Measurements from ENCODE around the gene SHANK2. TPM values are rescaled to one million over a fixed set of nuclear protein-coding genes. Genes with fewer than 3 reads are reported as not detected.

The SHANK2 gene
- total and polyA plus RNA-seq, 10 of the 15 experiments (the other 5 are each of a cell fraction or from before 2014, with no cell fraction given) = 0.01 to 0.31 (median 0.10) TPM; not detected in 5

DNA sequence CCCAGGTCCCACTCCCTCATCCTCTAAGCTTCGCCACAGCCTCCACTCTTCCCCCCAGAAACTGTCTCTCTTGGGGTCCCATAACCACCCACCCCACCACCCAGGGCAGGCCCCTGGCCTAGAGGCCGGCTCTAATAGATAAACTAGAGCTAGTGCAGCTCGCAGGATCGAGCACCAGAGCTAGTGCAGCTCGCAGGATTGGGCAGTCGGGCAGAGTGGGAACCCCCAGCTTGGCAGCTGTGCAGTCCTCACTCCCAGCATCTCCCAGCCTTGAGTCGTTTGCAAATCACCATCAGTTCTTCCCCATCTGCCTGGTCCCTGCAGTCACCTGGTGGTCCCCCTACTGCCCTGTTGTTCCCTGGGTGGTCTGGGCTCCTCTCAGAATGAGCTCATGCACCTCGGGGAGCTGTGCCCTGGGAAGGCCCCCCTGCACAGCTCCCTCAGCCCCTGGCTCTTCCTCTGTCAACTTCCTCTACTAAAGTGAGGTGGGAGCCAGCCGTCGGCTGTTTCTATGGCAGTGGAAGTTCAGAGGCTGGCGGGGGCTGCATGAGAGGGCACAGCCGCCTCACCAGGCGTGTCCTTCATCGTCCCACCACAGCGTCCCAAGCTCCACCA is 15.5 kb upstream of the SHANK2 start (continued):
- no peak for TF ChIP-seq PBX3 (IDR thresholded peaks at IDR 0.05; ENCODE audit: insufficient replicate concordance, low read depth, low read length)
- TF ChIP-seq MTA3 (IDR thresholded peaks at IDR 0.05; ENCODE audit: borderline replicate concordance, low read length) = no peak
- no peak for TF ChIP-seq MTA2 (IDR thresholded peaks at IDR 0.05; ENCODE audit: low read depth)

- Histone ChIP-seq H3K9me3 (replicated peaks; ENCODE audit: control insufficient read depth, insufficient read depth, low read length) (no peaks in the 10 kb centered on the region), H4K20me1 (ENCODE audit: control insufficient read depth, insufficient read depth) (no peaks in the 10 kb centered on the region), H3K27ac (ENCODE audit: control insufficient read depth, insufficient read depth) (no peak overlapping the region), H2AFZ (ENCODE audit: control insufficient read depth, low read depth, low read length) (no peak overlapping the region), H3K4me2 (ENCODE audit: control insufficient read depth, insufficient read depth) (no peak overlapping the region), H3K9ac (ENCODE audit: control insufficient read depth, insufficient read depth, low read length) (no peak overlapping the region), H3K79me2 (ENCODE audit: control insufficient read depth, insufficient read depth, low read length) (no peaks in the 10 kb centered on the region), H3K27me3 (replicated peaks in 1 of 2; ENCODE audit: control insufficient read depth in 2 of 2, insufficient read depth in 2 of 2, low read length in 1 of 2) (peaks cover 0 to 2% of the 10 kb centered on the region in 2 experiments; a peak in 2 of 4 replicates), H3K4me3 (no peak overlapping the region), H3K36me3 (ENCODE audit: control insufficient read depth in 2 of 2, insufficient read depth in 2 of 2, low read length in 1 of 2) (no peaks in the 10 kb centered on the region), H3K4me1 (ENCODE audit: control insufficient read depth, insufficient read depth, low read length) (no peaks in the 10 kb centered on the region)
- DNase-seq (ENCODE audit: low read depth, low spot score) (no peak), ATAC-seq (no peak), FAIRE-seq (no peak)
- CTCF ChIA-PET = no interaction called here
- POLR2A ChIA-PET = no interaction called here
- no peak for TF ChIP-seq E2F8 (IDR thresholded peaks at IDR 0.05; ENCODE audit: low read depth, partially characterized antibody)
- TF ChIP-seq RELA (IDR thresholded peaks at IDR 0.05; ENCODE audit: borderline replicate concordance, partially characterized antibody) = no peak
- TF ChIP-seq FOXM1 (IDR thresholded peaks at IDR 0.05; ENCODE audit: low read depth, low read length) = no peak
- TF ChIP-seq SUPT20H (IDR thresholded peaks at IDR 0.05; ENCODE audit: borderline replicate concordance, control insufficient read depth, low read depth, low read length) = no peak
- TF ChIP-seq TCF7 (IDR thresholded peaks at IDR 0.05; ENCODE audit: borderline replicate concordance) = no peak
- no peak for TF ChIP-seq MEF2B (IDR thresholded peaks at IDR 0.05; ENCODE audit: partially characterized antibody, poor library complexity, severe bottlenecking)
- TF ChIP-seq, protein P1, sequence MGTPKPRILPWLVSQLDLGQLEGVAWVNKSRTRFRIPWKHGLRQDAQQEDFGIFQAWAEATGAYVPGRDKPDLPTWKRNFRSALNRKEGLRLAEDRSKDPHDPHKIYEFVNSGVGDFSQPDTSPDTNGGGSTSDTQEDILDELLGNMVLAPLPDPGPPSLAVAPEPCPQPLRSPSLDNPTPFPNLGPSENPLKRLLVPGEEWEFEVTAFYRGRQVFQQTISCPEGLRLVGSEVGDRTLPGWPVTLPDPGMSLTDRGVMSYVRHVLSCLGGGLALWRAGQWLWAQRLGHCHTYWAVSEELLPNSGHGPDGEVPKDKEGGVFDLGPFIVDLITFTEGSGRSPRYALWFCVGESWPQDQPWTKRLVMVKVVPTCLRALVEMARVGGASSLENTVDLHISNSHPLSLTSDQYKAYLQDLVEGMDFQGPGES (IDR thresholded peaks at IDR 0.05) = no peak
- TF ChIP-seq CBFB (IDR thresholded peaks at IDR 0.05; ENCODE audit: low read depth) = no peak
- no peak for TF ChIP-seq BRCA1 (IDR thresholded peaks at IDR 0.05; ENCODE audit: low read depth, low read length)
- no peak for TF ChIP-seq TBL1XR1 (IDR thresholded peaks at IDR 0.05; ENCODE audit: low read depth, low read length)
- TF ChIP-seq, protein P2, sequence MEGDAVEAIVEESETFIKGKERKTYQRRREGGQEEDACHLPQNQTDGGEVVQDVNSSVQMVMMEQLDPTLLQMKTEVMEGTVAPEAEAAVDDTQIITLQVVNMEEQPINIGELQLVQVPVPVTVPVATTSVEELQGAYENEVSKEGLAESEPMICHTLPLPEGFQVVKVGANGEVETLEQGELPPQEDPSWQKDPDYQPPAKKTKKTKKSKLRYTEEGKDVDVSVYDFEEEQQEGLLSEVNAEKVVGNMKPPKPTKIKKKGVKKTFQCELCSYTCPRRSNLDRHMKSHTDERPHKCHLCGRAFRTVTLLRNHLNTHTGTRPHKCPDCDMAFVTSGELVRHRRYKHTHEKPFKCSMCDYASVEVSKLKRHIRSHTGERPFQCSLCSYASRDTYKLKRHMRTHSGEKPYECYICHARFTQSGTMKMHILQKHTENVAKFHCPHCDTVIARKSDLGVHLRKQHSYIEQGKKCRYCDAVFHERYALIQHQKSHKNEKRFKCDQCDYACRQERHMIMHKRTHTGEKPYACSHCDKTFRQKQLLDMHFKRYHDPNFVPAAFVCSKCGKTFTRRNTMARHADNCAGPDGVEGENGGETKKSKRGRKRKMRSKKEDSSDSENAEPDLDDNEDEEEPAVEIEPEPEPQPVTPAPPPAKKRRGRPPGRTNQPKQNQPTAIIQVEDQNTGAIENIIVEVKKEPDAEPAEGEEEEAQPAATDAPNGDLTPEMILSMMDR (IDR thresholded peaks at IDR 0.05 in 2 of 3, conservative IDR thresholded peaks at IDR 0.05 in 1 of 3; ENCODE audit: control insufficient read depth in 2 of 3, extremely low read depth in 1 of 3, insufficient read depth in 1 of 3, low read depth in 3 of 3, low read length in 3 of 3) = no peak
- no peak for TF ChIP-seq MTA3 (IDR thresholded peaks at IDR 0.05; ENCODE audit: borderline replicate concordance, low read length)
- RAD21 ChIA-PET (ENCODE audit: unreplicated experiment) = no interaction called here
- 32% methylated on average over 22 of the region's 22 CpGs for WGBS (ENCODE audit: insufficient coverage, insufficient replicate concordance, low lambda C conversion rate, missing lambda C conversion rate)
- BruUV-seq (replicated peaks) = no TSS peak
- in situ Hi-C loops (cut with MboI) (no loop called here), intact Hi-C loops (cut with micrococcal nuclease; ENCODE audit: unreplicated experiment) (no loop called here)
- SMC1A ChIA-PET (ENCODE audit: uncharacterized antibody, unreplicated experiment) = no interaction called here
Observed at GRCh38 chr11:71266114-71266833, 13.9 kb upstream of the SHANK2 start.

All from GM12878 (cell line).